DMS 273 (cell line): ENCODE results near the gene CHMP2A.
"Not testable (repeated sequence)": the region's sequence is repeated elsewhere in the genome, so short reads cannot be mapped to it uniquely, and the experiment has no call there.

Experiments
- DNase-seq: peaks from one replicate; lab custom pipeline; 2025; ENCODE audit not compliant: unreplicated experiment; lab: John Stamatoyannopoulos, UW

The CHMP2A gene

GRCh38 chr19:58513694-58514563 lies 41.0 kb downstream of the CHMP2A start:
- DNase-seq = peak; percentile 99

GRCh38 chr19:58513213-58513693 lies 41.7 kb downstream of the CHMP2A start:
- no peak for DNase-seq

GRCh38 chr19:58511353-58512208 lies 43.3 kb downstream of the CHMP2A start, which contains the start of gene SLC27A5:
Gene SLC27A5, minus strand, starts transcription at chr19:58511992. Its CDS starts 37 bp downstream, at chr19:58511955.
- no peak for DNase-seq

GRCh38 chr19:58510084-58510862 lies 44.6 kb downstream of the CHMP2A start:
- no peak for DNase-seq

- DNase-seq = no peak
Observed at GRCh38 chr19:58509731-58510083, 45.2 kb downstream of the CHMP2A start.

- not testable (repeated sequence) for DNase-seq
Observed at GRCh38 chr19:58507602-58508223, 47.2 kb downstream of the CHMP2A start.
